SK-N-SH (cell line): ENCODE results near the gene SEL1L2. TPM values are rescaled to one million over a fixed set of nuclear protein-coding genes. Genes with fewer than 3 reads are reported as not detected.

Source experiments
- CTCF ChIA-PET: fragments of 300-600, 350-600 bp; formaldehyde crosslinking; extraction: SDS; loops from one replicate; lab custom pipeline; 2021; lab: Yijun Ruan, JAX
- POLR2A ChIA-PET: fragments of 350-600 bp; sonication (Branson Sonifier 250); formaldehyde crosslinking; extraction: SDS; loops from one replicate; lab custom pipeline; 2020; ENCODE audit warnings: antibody characterized with exemption, inconsistent platforms; lab: Yijun Ruan, JAX
- DNase-seq: peaks from one replicate; pipeline ENCODE4 v3.0.0; 2012
- H2AFZ ChIP-seq: fragments of 200-600 bp; sonication (generic); 2 replicates; pipeline ENCODE4 v1.8.1; 2016; ENCODE audit warnings: antibody characterized with exemption, mild to moderate bottlenecking, low read depth
- H3F3A ChIP-seq: fragments of 200-600 bp; sonication (generic); replicated peaks from 2 replicates; pipeline ENCODE3; 2016; ENCODE audit warnings: antibody characterized with exemption, mild to moderate bottlenecking; ENCODE audit not compliant: insufficient read depth
- H3K27ac ChIP-seq, 2 experiments: fragments of 200-500 bp in 1 of 2; fragments of 200-600 bp in 1 of 2; sonication (Bioruptor generic) in 1 of 2; sonication (generic), shearing (Covaris generic) in 1 of 2; 2 replicates each; pipeline versions ENCODE4 v1.5.1 to v1.6.1; 2014 to 2016; ENCODE audit warnings: low read depth in 2 of 2, inconsistent platforms in 1 of 2, low read length in 1 of 2, mild to moderate bottlenecking in 1 of 2, mixed read lengths in 1 of 2
- H3K27me3 ChIP-seq: fragments of 200-600 bp; sonication (generic), shearing (Covaris generic); 2 replicates; pipeline ENCODE4 v1.6.1; 2016; ENCODE audit warnings: mixed run types; ENCODE audit not compliant: insufficient read depth
- H3K36me3 ChIP-seq, 2 experiments: fragments of 200-500 bp in 1 of 2; fragments of 200-600 bp in 1 of 2; sonication (Bioruptor generic) in 1 of 2; sonication (generic) in 1 of 2; replicated peaks in 1 of 2; 2 replicates each; pipeline versions ENCODE3 to v1.5.1; 2014 to 2016; ENCODE audit warnings: low read length in 1 of 2, mild to moderate bottlenecking in 1 of 2; ENCODE audit not compliant: insufficient read depth in 2 of 2, control insufficient read depth in 1 of 2
- H3K4me1 ChIP-seq, 2 experiments: fragments of 200-500 bp in 1 of 2; fragments of 200-600 bp in 1 of 2; sonication (Bioruptor generic) in 1 of 2; sonication (generic), shearing (Covaris generic) in 1 of 2; 2 replicates each; pipeline versions ENCODE4 v1.5.1 to v1.6.1; 2014 to 2016; ENCODE audit warnings: low read depth in 1 of 2, low read length in 1 of 2, mixed run types in 1 of 2; ENCODE audit not compliant: insufficient read depth in 2 of 2, control insufficient read depth in 1 of 2
- H3K4me2 ChIP-seq: fragments of 200-600 bp; sonication (generic), shearing (Covaris generic); 2 replicates; pipeline ENCODE4 v1.6.1; 2017; ENCODE audit warnings: mixed run types
- H3K4me3 ChIP-seq, 2 experiments: fragments of 200-500 bp in 1 of 2; fragments of 200-600 bp in 1 of 2; sonication (Bioruptor generic) in 1 of 2; sonication (generic), shearing (Covaris generic) in 1 of 2; 2 replicates each; pipeline versions ENCODE4 v1.5.1 to v1.8.1; 2014 to 2016; ENCODE audit warnings: low read depth in 2 of 2, inconsistent platforms in 1 of 2, low read length in 1 of 2, mild to moderate bottlenecking in 1 of 2, mixed read lengths in 1 of 2, moderate library complexity in 1 of 2
- H3K79me2 ChIP-seq: fragments of 200-600 bp; sonication (generic); 2 replicates; pipeline ENCODE4 v1.8.1; 2017; ENCODE audit warnings: mild to moderate bottlenecking; ENCODE audit not compliant: insufficient read depth
- H3K9ac ChIP-seq: fragments of 200-600 bp; sonication (generic); 2 replicates; pipeline ENCODE4 v1.6.1; 2017; ENCODE audit warnings: mixed run types
- H3K9me2 ChIP-seq: fragments of 200-600 bp; sonication (generic); 2 replicates; pipeline ENCODE4 v1.6.1; 2017; ENCODE audit warnings: mixed run types
- H3K9me3 ChIP-seq: fragments of 200-600 bp; sonication (generic); 2 replicates; pipeline ENCODE4 v1.6.1; 2017; ENCODE audit warnings: mixed run types, mild to moderate bottlenecking, moderate library complexity
- H4K20me1 ChIP-seq: fragments of 200-600 bp; sonication (generic); 2 replicates; pipeline ENCODE4 v1.6.1; 2017; ENCODE audit warnings: mild to moderate bottlenecking, mixed run types; ENCODE audit not compliant: insufficient read depth
- EP300 ChIP-seq, 2 experiments: IDR thresholded peaks; 2 replicates each; pipeline versions ENCODE4 v1.4.0 to v1.6.1; 2012; ENCODE audit warnings: borderline replicate concordance in 1 of 2, low read depth in 1 of 2, low read length in 1 of 2
- EZH2phosphoT487 ChIP-seq: fragments of 200-600 bp; sonication (generic); IDR thresholded peaks from 2 replicates; pipeline ENCODE4 v1.6.1; 2017; ENCODE audit warnings: low read depth, mixed run types, mild to moderate bottlenecking, antibody characterized with exemption, moderate library complexity, borderline replicate concordance
- FOSL2 ChIP-seq: IDR thresholded peaks from 2 replicates; pipeline ENCODE4 v1.4.0; 2012; ENCODE audit warnings: low read depth, mild to moderate bottlenecking, moderate library complexity, borderline replicate concordance
- FOXJ3 ChIP-seq: sonication (generic); formaldehyde crosslinking; IDR thresholded peaks from 2 replicates; pipeline ENCODE4 v1.5.1; 2020; ENCODE audit warnings: mild to moderate bottlenecking, missing genetic modification reagents
- FOXM1 ChIP-seq: IDR thresholded peaks from 2 replicates; pipeline ENCODE4 v1.4.0; 2012; ENCODE audit warnings: low read depth, mild to moderate bottlenecking
- GATA2 ChIP-seq: sonication (generic); formaldehyde crosslinking; IDR thresholded peaks from 2 replicates; pipeline ENCODE4 v1.5.0; 2020; ENCODE audit warnings: mild to moderate bottlenecking, missing genetic modification reagents
- IRF3 ChIP-seq: fragments of 150-350 bp; IDR thresholded peaks from 2 replicates; pipeline ENCODE4 v1.6.1; 2016; ENCODE audit warnings: mild to moderate bottlenecking, low read depth, low read length
- JUND ChIP-seq: IDR thresholded peaks from 2 replicates; pipeline ENCODE4 v1.4.0; 2012
- MAX ChIP-seq: IDR thresholded peaks from 2 replicates; pipeline ENCODE4 v1.4.0; 2012; ENCODE audit warnings: low read depth
- NRF1 ChIP-seq: IDR thresholded peaks from 2 replicates; pipeline ENCODE4 v1.6.1; 2012; ENCODE audit warnings: low read depth, mild to moderate bottlenecking, low read length
- TCF12 ChIP-seq: IDR thresholded peaks from 2 replicates; pipeline ENCODE4 v1.4.0; 2012
- TEAD4 ChIP-seq: IDR thresholded peaks from 2 replicates; pipeline ENCODE4 v1.4.0; 2012; ENCODE audit warnings: mild to moderate bottlenecking, borderline replicate concordance; ENCODE audit not compliant: insufficient read depth
- WGBS: methylation state at CpG from one replicate; pipeline ENCODE4 v1.1.6; 2017; ENCODE audit warnings: low lambda C conversion rate; 5-methylcytosine and 5-hydroxymethylcytosine counted together
- polyA plus RNA-seq, 3 experiments: library from polyadenylated mRNA; depleted of rRNA; stranded (reverse); fragments of >200 nt; gene quantifications; 2 replicates each; pipeline ENCODE4 v1.2.3, GENCODE V29; 2012

The SEL1L2 gene
- polyA plus RNA-seq, 1 of the 3 experiments (the other 2 are of a cell fraction): not detected

GRCh38 chr20:13824459-13824858 lies 166.0 kb downstream of the SEL1L2 start:
- POLR2A ChIA-PET: interaction anchor here (0.5 kb wide), 1 partner anchor 373 kb away, joined by 3 read pairs; no protein-coding TSS in a partner anchor
- no peak overlapping the region for H2AFZ ChIP-seq
- no peaks in the 10 kb centered on the region for H3K36me3 ChIP-seq
- H3F3A ChIP-seq: no peaks in the 10 kb centered on the region
- DNase-seq: no peak
- no peaks in the 10 kb centered on the region for H3K79me2 ChIP-seq
- 87% methylated on average over 3 of the region's 3 CpGs for WGBS
- H3K9ac ChIP-seq: no peak overlapping the region
- H3K4me2 ChIP-seq: no peak overlapping the region
- no peaks in the 10 kb centered on the region for H3K27me3 ChIP-seq
- no peak for TF ChIP-seq GATA2 (CRISPR knock-in tag)
- no peak for TF ChIP-seq EZH2phosphoT487
- TF ChIP-seq FOSL2: no peak
- TF ChIP-seq EP300 (IDR thresholded peaks at IDR 0.05; ENCODE audit: borderline replicate concordance in 1 of 2, low read depth in 1 of 2, low read length in 1 of 2): no peak
- no peak for TF ChIP-seq IRF3
- TF ChIP-seq TEAD4: no peak
- no peak for TF ChIP-seq MAX
- TF ChIP-seq FOXM1: no peak
- TF ChIP-seq, all 33 proteins: peak for 0
- Histone ChIP-seq H3K4me1 (no peaks in the 10 kb centered on the region), H3K4me3 (no peak overlapping the region), H3K9me3 (no peaks in the 10 kb centered on the region), H4K20me1 (no peaks in the 10 kb centered on the region), H3K9me2 (no peaks in the 10 kb centered on the region), H3K27ac (no peak overlapping the region)
- CTCF ChIA-PET: interaction anchor here (2.1 kb wide), 1 partner anchor 230 kb away, joined by 11 read pairs; no protein-coding TSS in a partner anchor

- no peak overlapping the region for H2AFZ ChIP-seq
- WGBS: 94% methylated on average over 2 of the region's 2 CpGs
- no peak overlapping the region for H3K4me3 ChIP-seq
- no peaks in the 10 kb centered on the region for H3K9me3 ChIP-seq
- H4K20me1 ChIP-seq: no peaks in the 10 kb centered on the region
- TF ChIP-seq JUND (no peak), IRF3 (no peak), FOXJ3 (CRISPR knock-in tag) (no peak), NRF1 (no peak), TCF12 (no peak), EZH2phosphoT487 (no peak)
- ChIA-PET CTCF (interaction anchor here (1.2 to 1.7 kb wide), 2 partner anchors 231 to 232 kb away, joined by 3 to 4 read pairs; no protein-coding TSS in a partner anchor), POLR2A (no interaction called here)
- no peaks in the 10 kb centered on the region for H3K27me3 ChIP-seq
- H3K9me2 ChIP-seq: no peaks in the 10 kb centered on the region
- no peak overlapping the region for H3K4me2 ChIP-seq
- H3K9ac ChIP-seq: no peak overlapping the region
- H3F3A ChIP-seq: peaks cover 4% of the 10 kb centered on the region
- DNase-seq: no peak
- no peak overlapping the region for H3K27ac ChIP-seq
- no peaks in the 10 kb centered on the region for H3K79me2 ChIP-seq
- 0 out of 4 replicates have a peak, but pooled peaks cover 0 to under 1% of the 10 kb centered on the region in 2 experiments for H3K4me1 ChIP-seq
- peaks cover 14 to 15% of the 10 kb centered on the region in 2 experiments for H3K36me3 ChIP-seq
Observed at GRCh38 chr20:13822459-13822858, 168.0 kb downstream of the SEL1L2 start.
